ENCODE results near the gene MTFR1L.

DNA sequence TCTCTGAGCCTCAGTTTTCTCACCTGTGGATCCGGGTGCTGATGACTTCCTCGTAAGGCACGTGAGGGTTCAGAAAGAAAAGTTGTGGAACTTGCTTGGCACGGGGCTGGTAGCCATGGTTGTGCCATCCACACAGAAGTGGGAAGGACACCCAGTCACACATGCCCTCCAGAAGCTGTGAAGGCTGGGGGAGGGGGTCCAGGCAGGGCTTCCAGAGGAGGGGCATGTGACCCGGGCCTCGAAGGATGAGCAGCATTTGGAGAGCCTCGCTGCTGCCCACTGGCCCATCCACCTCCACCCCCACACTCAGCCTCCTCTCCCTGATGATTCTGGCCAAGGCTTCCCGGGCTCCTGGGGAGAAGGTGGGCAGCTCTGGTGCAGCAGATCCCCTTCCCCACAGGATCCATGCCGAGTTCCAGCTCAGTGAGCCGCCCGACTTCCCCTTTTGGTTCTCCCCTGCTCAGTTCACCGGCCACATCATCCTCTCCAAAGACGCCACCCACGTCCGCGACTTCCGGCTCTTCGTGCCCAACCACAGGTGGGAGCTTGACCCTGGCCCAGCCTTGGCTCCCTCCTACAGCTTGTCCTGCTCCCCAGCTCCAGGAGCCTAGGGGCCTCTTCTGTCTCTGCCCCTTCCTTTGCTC lies 10.3 kb upstream of the MTFR1L start:
- TF ChIP-seq POLR2A (IDR thresholded peaks at IDR 0.05; ENCODE audit: extremely low read depth, insufficient read length) (no peak), MAX (IDR thresholded peaks at IDR 0.05; ENCODE audit: low read depth, low read length) (no peak), CTCF (IDR thresholded peaks at IDR 0.05; ENCODE audit: low read depth, low read length) (no peak)
